A673 (cell line): ENCODE results near the gene COL4A2. TPM values are rescaled to one million over a fixed set of nuclear protein-coding genes. Genes with fewer than 3 reads are reported as not detected.

ENCODE experiments used
- BruUV-seq: library from RNA; stranded (reverse); fragments of 400-500 nt; replicated peaks from 2 replicates; lab custom pipeline; 2021; lab: Mats Ljungman, UMichigan
- CTCF ChIA-PET: fragments of 300-600 bp; sonication (Branson Sonifier 250); formaldehyde crosslinking; loops from one replicate; lab custom pipeline; 2022; ENCODE audit warnings: antibody characterized with exemption; lab: Charles Lee
- POLR2A ChIA-PET: fragments of 300-600 bp; sonication (Branson Sonifier 250); formaldehyde crosslinking; loops from one replicate; lab custom pipeline; 2022; ENCODE audit warnings: antibody characterized with exemption; ENCODE audit not compliant: low non-redundant PET; lab: Charles Lee
- DNase-seq: peaks from one replicate; pipeline ENCODE4 v3.0.0-alpha.2; 2015; ENCODE audit warnings: low spot score
- H3K27ac ChIP-seq: fragments of 200-600 bp; sonication (generic); 2 replicates; pipeline ENCODE4 v1.5.1; 2016; ENCODE audit warnings: mixed run types, low read depth, mild to moderate bottlenecking, mixed read lengths, antibody characterized with exemption, low read length; ENCODE audit not compliant: poor library complexity, severe bottlenecking
- H3K27me3 ChIP-seq: fragments of 200-600 bp; sonication (generic); replicated peaks from 2 replicates; pipeline ENCODE4 v1.6.1; 2017; ENCODE audit warnings: mixed run types, low read depth, mild to moderate bottlenecking, mixed read lengths, antibody characterized with exemption, low read length; ENCODE audit not compliant: insufficient read depth, poor library complexity
- H3K36me3 ChIP-seq: fragments of 200-600 bp; sonication (generic); 2 replicates; pipeline ENCODE4 v1.6.1; 2016; ENCODE audit warnings: mixed run types, mild to moderate bottlenecking, mixed read lengths, antibody characterized with exemption, low read length; ENCODE audit not compliant: insufficient read depth, poor library complexity, severe bottlenecking
- H3K4me1 ChIP-seq: fragments of 200-600 bp; sonication (generic); 2 replicates; pipeline ENCODE4 v1.6.1; 2017; ENCODE audit warnings: mixed run types, mild to moderate bottlenecking, mixed read lengths, antibody characterized with exemption, low read length; ENCODE audit not compliant: insufficient read depth, poor library complexity, severe bottlenecking
- H3K4me3 ChIP-seq: fragments of 200-600 bp; sonication (generic); 2 replicates; pipeline ENCODE4 v1.5.1; 2016; ENCODE audit warnings: low read depth, mixed run types, mild to moderate bottlenecking, mixed read lengths, low read length; ENCODE audit not compliant: poor library complexity, severe bottlenecking
- H3K9me3 ChIP-seq: fragments of 200-600 bp; sonication (generic); 2 replicates; pipeline ENCODE4 v1.6.1; 2016; ENCODE audit warnings: mixed run types, low read depth, mild to moderate bottlenecking, mixed read lengths, antibody characterized with exemption, low read length; ENCODE audit not compliant: poor library complexity, severe bottlenecking
- EZH2 ChIP-seq: fragments of 200-600 bp; sonication (generic); IDR thresholded peaks from 2 replicates; pipeline ENCODE4 v1.6.1; 2017; ENCODE audit warnings: borderline replicate concordance, low read depth, mild to moderate bottlenecking, mixed read lengths, antibody characterized with exemption, low read length; ENCODE audit not compliant: poor library complexity, severe bottlenecking
- intact Hi-C: fragments of 100-400 bp; cut with micrococcal nuclease; formaldehyde crosslinking; loops from one replicate; pipeline ENCODE4 v1.10.0; 2022; ENCODE audit not compliant: unreplicated experiment
- total RNA-seq: library from RNA; stranded (reverse); gene quantifications from 2 replicates; pipeline ENCODE4 v1.2.3, GENCODE V29; 2021
- TF ChIP-seq, protein P1 (sequence below): fragments of 300-800, 200-600 bp; sonication (generic); conservative IDR thresholded peaks from 2 replicates; pipeline ENCODE4 v1.5.1; 2017; ENCODE audit warnings: low read depth, mild to moderate bottlenecking, antibody characterized with exemption, low read length, moderate library complexity, mixed read lengths

Gene COL4A2
- total RNA-seq, 1 experiment from 2014 or later, result 184 TPM

DNA sequence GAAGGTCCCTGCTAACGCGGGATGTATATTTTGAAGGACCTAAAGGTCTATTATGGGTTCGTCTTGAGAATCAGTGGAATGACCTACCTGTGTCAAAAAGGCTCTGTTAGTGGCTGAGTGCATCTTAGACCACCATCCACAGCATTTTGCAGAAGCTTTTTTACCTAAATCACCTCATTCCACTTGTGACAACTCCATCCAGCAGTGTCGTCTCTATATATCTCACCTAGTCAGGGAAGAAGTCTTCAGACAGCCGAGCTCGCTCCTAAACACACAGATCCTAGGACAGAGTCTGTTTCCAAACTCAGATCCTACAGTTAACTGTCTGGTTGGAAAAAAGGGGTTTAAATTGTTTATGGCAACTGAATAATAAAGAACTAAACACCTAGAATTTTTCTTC lies 33.8 kb upstream of the COL4A2 start:
- Histone ChIP-seq H3K36me3 (no peaks in the 10 kb centered on the region), H3K4me3 (no peak overlapping the region), H3K27me3 (no peaks in the 10 kb centered on the region), H3K4me1 (peaks cover 16% of the 10 kb centered on the region), H3K9me3 (no peaks in the 10 kb centered on the region), H3K27ac (no peak overlapping the region)
- intact Hi-C loops, result no loop called here
- ChIA-PET CTCF (no interaction called here), POLR2A (no interaction called here)
- no peak for DNase-seq
- no TSS peak for BruUV-seq
- TF ChIP-seq EZH2, result no peak
- TF ChIP-seq, protein P1, sequence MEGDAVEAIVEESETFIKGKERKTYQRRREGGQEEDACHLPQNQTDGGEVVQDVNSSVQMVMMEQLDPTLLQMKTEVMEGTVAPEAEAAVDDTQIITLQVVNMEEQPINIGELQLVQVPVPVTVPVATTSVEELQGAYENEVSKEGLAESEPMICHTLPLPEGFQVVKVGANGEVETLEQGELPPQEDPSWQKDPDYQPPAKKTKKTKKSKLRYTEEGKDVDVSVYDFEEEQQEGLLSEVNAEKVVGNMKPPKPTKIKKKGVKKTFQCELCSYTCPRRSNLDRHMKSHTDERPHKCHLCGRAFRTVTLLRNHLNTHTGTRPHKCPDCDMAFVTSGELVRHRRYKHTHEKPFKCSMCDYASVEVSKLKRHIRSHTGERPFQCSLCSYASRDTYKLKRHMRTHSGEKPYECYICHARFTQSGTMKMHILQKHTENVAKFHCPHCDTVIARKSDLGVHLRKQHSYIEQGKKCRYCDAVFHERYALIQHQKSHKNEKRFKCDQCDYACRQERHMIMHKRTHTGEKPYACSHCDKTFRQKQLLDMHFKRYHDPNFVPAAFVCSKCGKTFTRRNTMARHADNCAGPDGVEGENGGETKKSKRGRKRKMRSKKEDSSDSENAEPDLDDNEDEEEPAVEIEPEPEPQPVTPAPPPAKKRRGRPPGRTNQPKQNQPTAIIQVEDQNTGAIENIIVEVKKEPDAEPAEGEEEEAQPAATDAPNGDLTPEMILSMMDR, result no peak

DNA sequence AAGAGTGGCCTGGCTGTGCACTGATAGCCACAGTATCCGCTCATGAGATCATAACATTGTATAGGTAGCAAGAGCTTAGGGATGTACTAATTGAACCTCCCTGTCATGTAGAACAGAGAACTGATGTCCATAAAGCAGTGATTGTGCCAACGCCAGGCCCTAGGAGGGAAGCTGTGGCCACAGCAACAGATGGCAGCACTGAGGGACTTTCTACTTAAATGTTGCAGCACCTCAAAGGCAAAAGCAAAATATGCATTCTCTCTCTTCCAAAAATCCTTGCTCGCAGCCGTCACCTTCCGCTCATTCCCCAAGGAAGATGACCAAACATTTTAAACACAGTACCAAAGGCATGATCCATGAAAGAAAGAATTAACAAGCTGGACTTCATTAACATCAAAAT lies 32.4 kb upstream of the COL4A2 start:
- Histone ChIP-seq H3K36me3 (no peaks in the 10 kb centered on the region), H3K27ac (no peak overlapping the region), H3K9me3 (no peaks in the 10 kb centered on the region), H3K4me1 (peaks cover 16% of the 10 kb centered on the region), H3K4me3 (no peak overlapping the region), H3K27me3 (no peaks in the 10 kb centered on the region)
- ChIA-PET CTCF (interaction anchor here (1.0 kb wide), 2 partner anchors 137 to 181 kb away, joined by 3 read pairs; no protein-coding TSS in a partner anchor), POLR2A (no interaction called here)
- intact Hi-C loops, result no loop called here
- TF ChIP-seq, protein P1, result peak; percentile 51
- no peak for TF ChIP-seq EZH2
- BruUV-seq, result no TSS peak
- peak; percentile 18 for DNase-seq

DNA sequence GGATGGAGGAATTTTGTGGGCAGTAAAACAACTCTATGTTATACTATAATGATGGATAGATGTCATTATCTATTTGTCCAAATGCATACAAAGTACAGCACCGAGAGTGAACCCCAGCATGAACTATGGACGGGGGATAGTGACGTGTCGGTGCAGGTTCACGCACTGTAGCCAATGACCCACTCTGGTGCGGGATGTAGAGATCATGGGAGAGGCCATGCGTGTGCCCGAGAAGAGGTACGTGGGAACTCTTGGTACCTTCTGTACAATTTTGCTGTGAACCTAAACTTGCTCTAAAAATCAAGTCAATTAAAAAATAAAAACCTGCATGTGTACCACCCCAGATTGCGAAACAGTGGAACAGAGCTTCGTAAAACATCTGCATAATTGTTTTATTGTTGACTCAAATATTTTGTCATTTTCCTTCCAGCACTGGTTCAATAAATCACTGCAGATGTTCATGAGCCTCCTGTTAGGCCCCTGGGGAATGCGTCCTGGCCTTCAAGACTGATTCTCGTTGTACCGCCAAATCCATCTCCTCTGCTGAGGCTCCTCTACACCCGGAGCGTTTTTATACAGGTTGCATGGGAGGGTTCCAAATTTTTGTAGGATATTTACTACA lies 31.0 kb upstream of the COL4A2 start:
- no peak overlapping the region for H3K27ac ChIP-seq
- H3K9me3 ChIP-seq, result no peaks in the 10 kb centered on the region
- H3K4me1 ChIP-seq, result peaks cover 16% of the 10 kb centered on the region
- TF ChIP-seq, protein P1, result no peak
- TF ChIP-seq EZH2, result no peak
- POLR2A ChIA-PET, result interaction anchor here (0.6 kb wide), 1 partner anchor 439 kb away, joined by 7 read pairs; no protein-coding TSS in a partner anchor
- no peak overlapping the region for H3K4me3 ChIP-seq
- H3K36me3 ChIP-seq, result no peaks in the 10 kb centered on the region
- H3K27me3 ChIP-seq, result no peaks in the 10 kb centered on the region
- DNase-seq, result peak; percentile 47
- no TSS peak for BruUV-seq
- intact Hi-C loops, result no loop called here
- CTCF ChIA-PET, result no interaction called here
